ENCODE measurements around the gene METAP1D. TPM values are rescaled to one million over a fixed set of nuclear protein-coding genes. Genes with fewer than 3 reads are reported as not detected.

Gene METAP1D
- polyA plus RNA-seq, 2 of the 4 experiments (the other 2 are of a cell fraction): 7.3 to 13.3 TPM

- Histone ChIP-seq H3K4me1 (peaks cover 8% of the 10 kb centered on the region), H3K27ac (no peak overlapping the region), H3K4me3 (no peak overlapping the region), H3K9me3 (no peaks in the 10 kb centered on the region), H3K4me2 (no peak overlapping the region)
- CTCF ChIA-PET: no interaction called here
- no peak for TF ChIP-seq NFE2L2 (conservative IDR thresholded peaks at IDR 0.05; ENCODE audit: low read length)
- no peak for TF ChIP-seq HOXB13 (CRISPR knock-in tag; IDR thresholded peaks at IDR 0.05; ENCODE audit: low read depth)
- TF ChIP-seq HMGXB4 (CRISPR knock-in tag; IDR thresholded peaks at IDR 0.05; ENCODE audit: borderline replicate concordance): no peak
- TF ChIP-seq RFX5 (IDR thresholded peaks at IDR 0.05): no peak
- TF ChIP-seq CBX2 (IDR thresholded peaks at IDR 0.05; ENCODE audit: borderline replicate concordance, low read depth): no peak
- TF ChIP-seq RNF2 (IDR thresholded peaks at IDR 0.05; ENCODE audit: borderline replicate concordance, low read depth): no peak
- TF ChIP-seq CEBPB (IDR thresholded peaks at IDR 0.05): no peak
- 87% methylated on average over 2 of the region's 2 CpGs for WGBS (ENCODE audit: missing lambda C conversion rate)
- POLR2A ChIA-PET: no interaction called here
- FAIRE-seq (no peak), ATAC-seq (no peak), DNase-seq (ENCODE audit: low read depth in 1 of 2, low spot score in 1 of 2) (no peak)
Observed at GRCh38 chr2:171963198-171963597, 36.6 kb upstream of the METAP1D start.

GRCh38 chr2:171964308-171964707, 35.4 kb upstream of the METAP1D start:
- 64% methylated on average over 2 of the region's 2 CpGs for WGBS (ENCODE audit: missing lambda C conversion rate)
- H3K4me3 ChIP-seq: no peak overlapping the region
- CTCF ChIA-PET: interaction anchor here (0.8 kb wide), 1 partner anchor 33 kb away, joined by 3 read pairs; no protein-coding TSS in a partner anchor
- TF ChIP-seq EHF (CRISPR knock-in tag; IDR thresholded peaks at IDR 0.05) (no peak), BCL3 (IDR thresholded peaks at IDR 0.05) (no peak), FOXS1 (CRISPR knock-in tag; IDR thresholded peaks at IDR 0.05) (no peak), USF2 (IDR thresholded peaks at IDR 0.05) (no peak), EP300 (IDR thresholded peaks at IDR 0.05) (no peak), ESRRA (IDR thresholded peaks at IDR 0.05; ENCODE audit: borderline replicate concordance, low read length) (no peak), MAZ (IDR thresholded peaks at IDR 0.05; ENCODE audit: borderline replicate concordance, low read depth, low read length) (no peak), BHLHE40 (IDR thresholded peaks at IDR 0.05; ENCODE audit: low read depth, low read length) (no peak), KDM5A (IDR thresholded peaks at IDR 0.05) (no peak), E2F6 (IDR thresholded peaks at IDR 0.05; ENCODE audit: borderline replicate concordance, low read depth) (no peak), PHF8 (IDR thresholded peaks at IDR 0.05; ENCODE audit: borderline replicate concordance, low read depth) (no peak), ZC3H11A (IDR thresholded peaks at IDR 0.05) (no peak), ZNF302 (CRISPR knock-in tag; IDR thresholded peaks at IDR 0.05) (no peak), REST (IDR thresholded peaks at IDR 0.05) (no peak), SREBF2 (IDR thresholded peaks at IDR 0.05) (no peak), POLR2AphosphoS2 (conservative IDR thresholded peaks at IDR 0.05; ENCODE audit: low read length) (no peak), POLR2A (IDR thresholded peaks at IDR 0.05; ENCODE audit: low read length) (no peak), SMC3 (IDR thresholded peaks at IDR 0.05) (no peak)
- no peak overlapping the region for H3K4me2 ChIP-seq
- POLR2A ChIA-PET: no interaction called here
- ATAC-seq (no peak), DNase-seq (ENCODE audit: low read depth in 1 of 2, low spot score in 1 of 2) (no peak), FAIRE-seq (no peak)
- no peaks in the 10 kb centered on the region for H3K9me3 ChIP-seq
- H3K4me1 ChIP-seq: no peaks in the 10 kb centered on the region
- H3K27ac ChIP-seq: no peak overlapping the region
